H9 (cell line): ENCODE results near the gene SGF29. TPM values are rescaled to one million over a fixed set of nuclear protein-coding genes. Genes with fewer than 3 reads are reported as not detected.
"Not testable (repeated sequence)": the region's sequence is repeated elsewhere in the genome, so short reads cannot be mapped to it uniquely, and the experiment has no call there.

ENCODE experiments used
- DNase-seq: peaks from one replicate; pipeline ENCODE4 v3.0.0-alpha.2; 2017
- H2AFZ ChIP-seq: one replicate; pipeline ENCODE4 v1.6.1; 2013; ENCODE audit warnings: mild to moderate bottlenecking, low read length, control low read depth, moderate library complexity
- H2AK5ac ChIP-seq: 2 replicates; pipeline ENCODE4 v1.6.1; 2013; ENCODE audit warnings: low read length, control low read depth, mixed read lengths; ENCODE audit not compliant: insufficient read length
- H2BK120ac ChIP-seq: one replicate; pipeline ENCODE4 v1.6.1; 2013; ENCODE audit warnings: low read depth, mild to moderate bottlenecking, low read length, control low read depth, inconsistent platforms; ENCODE audit not compliant: poor library complexity, severe bottlenecking
- H2BK12ac ChIP-seq: 2 replicates; pipeline ENCODE4 v1.6.1; 2013; ENCODE audit warnings: low read length, control low read depth, mixed read lengths, low read depth; ENCODE audit not compliant: insufficient read length
- H2BK15ac ChIP-seq: 2 replicates; pipeline ENCODE4 v1.6.1; 2013; ENCODE audit warnings: low read depth, low read length, control low read depth
- H2BK20ac ChIP-seq: one replicate; pipeline ENCODE4 v1.6.1; 2013; ENCODE audit warnings: low read depth, mild to moderate bottlenecking, low read length, control low read depth, inconsistent platforms; ENCODE audit not compliant: poor library complexity, severe bottlenecking
- H2BK5ac ChIP-seq: 2 replicates; pipeline ENCODE4 v1.6.1; 2013; ENCODE audit warnings: low read length, control low read depth, mixed read lengths; ENCODE audit not compliant: insufficient read length
- H3K14ac ChIP-seq: 2 replicates; pipeline ENCODE4 v1.6.1; 2013; ENCODE audit warnings: low read length, control low read depth; ENCODE audit not compliant: insufficient read depth
- H3K18ac ChIP-seq: 2 replicates; pipeline ENCODE4 v1.6.1; 2013; ENCODE audit warnings: low read depth, mild to moderate bottlenecking, mixed read lengths, low read length, control low read depth; ENCODE audit not compliant: insufficient read length
- H3K23ac ChIP-seq: 2 replicates; pipeline ENCODE4 v1.6.1; 2013; ENCODE audit warnings: low read length, control low read depth, mixed read lengths, low read depth; ENCODE audit not compliant: insufficient read length
- H3K23me2 ChIP-seq: 2 replicates; pipeline ENCODE4 v1.6.1; 2013; ENCODE audit warnings: low read depth, mild to moderate bottlenecking, mixed read lengths, low read length, control low read depth; ENCODE audit not compliant: insufficient read length, poor library complexity, severe bottlenecking
- H3K27ac ChIP-seq: 2 replicates; pipeline ENCODE4 v1.5.1; 2013; ENCODE audit warnings: low read length, control low read depth, mixed read lengths, low read depth; ENCODE audit not compliant: insufficient read length
- H3K27me3 ChIP-seq: 2 replicates; pipeline ENCODE4 v1.6.1; 2013; ENCODE audit warnings: low read length, control low read depth, inconsistent platforms; ENCODE audit not compliant: insufficient read depth
- H3K4ac ChIP-seq: 2 replicates; pipeline ENCODE4 v1.6.1; 2013; ENCODE audit warnings: low read depth, mild to moderate bottlenecking, control low read depth, inconsistent platforms, low read length, moderate library complexity
- H3K4me1 ChIP-seq: 2 replicates; pipeline ENCODE4 v1.6.1; 2013; ENCODE audit warnings: low read length, control low read depth, inconsistent platforms; ENCODE audit not compliant: insufficient read depth
- H3K4me2 ChIP-seq: 2 replicates; pipeline ENCODE4 v1.6.1; 2013; ENCODE audit warnings: low read length, control low read depth, mixed read lengths; ENCODE audit not compliant: insufficient read length, insufficient read depth
- H3K56ac ChIP-seq: 2 replicates; pipeline ENCODE4 v1.6.1; 2013; ENCODE audit warnings: low read depth, mild to moderate bottlenecking, mixed read lengths, low read length, control low read depth; ENCODE audit not compliant: insufficient read length
- H3K79me1 ChIP-seq: 2 replicates; pipeline ENCODE4 v1.6.1; 2013; ENCODE audit warnings: low read depth, mild to moderate bottlenecking, moderate library complexity, low read length, control low read depth, inconsistent platforms; ENCODE audit not compliant: insufficient read depth, poor library complexity, severe bottlenecking
- H3K79me2 ChIP-seq: 2 replicates; pipeline ENCODE4 v1.6.1; 2013; ENCODE audit warnings: low read length, control low read depth, inconsistent platforms; ENCODE audit not compliant: insufficient read depth
- H3K9ac ChIP-seq: 2 replicates; pipeline ENCODE4 v1.6.1; 2013; ENCODE audit warnings: low read length, control low read depth, mixed read lengths; ENCODE audit not compliant: insufficient read length; ENCODE audit errors: extremely low read depth
- H3K9me3 ChIP-seq: one replicate; pipeline ENCODE4 v1.6.1; 2013; ENCODE audit warnings: low read depth, low read length, inconsistent platforms; ENCODE audit not compliant: control insufficient read depth
- H3T11ph ChIP-seq: one replicate; pipeline ENCODE4 v1.6.1; 2013; ENCODE audit warnings: mild to moderate bottlenecking, low read length, control low read depth, inconsistent platforms
- H4K20me1 ChIP-seq: one replicate; pipeline ENCODE4 v1.6.1; 2013; ENCODE audit not compliant: control insufficient read depth, insufficient read length, insufficient read depth
- H4K5ac ChIP-seq: 2 replicates; pipeline ENCODE4 v1.6.1; 2013; ENCODE audit warnings: low read depth, mild to moderate bottlenecking, mixed read lengths, low read length, control low read depth; ENCODE audit not compliant: insufficient read length
- H4K8ac ChIP-seq: replicated peaks from 2 replicates; pipeline ENCODE4 v1.6.1; 2013; ENCODE audit warnings: low read length, control low read depth, mixed read lengths, low read depth; ENCODE audit not compliant: insufficient read length
- H4K91ac ChIP-seq: 2 replicates; pipeline ENCODE4 v1.6.1; 2013; ENCODE audit warnings: low read depth, mild to moderate bottlenecking, moderate library complexity, mixed read lengths, low read length, control low read depth; ENCODE audit not compliant: insufficient read length
- H3K27ac Mint-ChIP-seq, 3 experiments: 2 replicates in 2 of 3; 3 replicates in 1 of 3; pipeline ENCODE4 v1.8.0; 2020 to 2021; ENCODE audit warnings: mixed read lengths in 3 of 3, mild to moderate bottlenecking in 1 of 3, moderate library complexity in 1 of 3
- H3K27me3 Mint-ChIP-seq: 2 replicates; pipeline ENCODE4 v1.8.0; 2021; ENCODE audit warnings: low read depth, mild to moderate bottlenecking, moderate library complexity, mixed read lengths
- H3K36me3 Mint-ChIP-seq, 3 experiments: 2 replicates in 2 of 3; 3 replicates in 1 of 3; pipeline ENCODE4 v1.8.0; 2020 to 2021; ENCODE audit warnings: low read depth in 3 of 3, mixed read lengths in 3 of 3; ENCODE audit not compliant: insufficient read depth in 1 of 3
- H3K4me1 Mint-ChIP-seq, 2 experiments: 2 replicates each; pipeline ENCODE4 v1.8.0; 2020; ENCODE audit warnings: mixed read lengths in 2 of 2
- H3K4me3 Mint-ChIP-seq, 2 experiments: 2 replicates in 1 of 2; 3 replicates in 1 of 2; pipeline ENCODE4 v1.8.0; 2020 to 2021; ENCODE audit warnings: mild to moderate bottlenecking in 2 of 2, mixed read lengths in 2 of 2, moderate library complexity in 1 of 2
- H3K9me3 Mint-ChIP-seq, 2 experiments: 2 replicates in 1 of 2; 3 replicates in 1 of 2; pipeline ENCODE4 v1.8.0; 2020; ENCODE audit warnings: mild to moderate bottlenecking in 2 of 2, mixed read lengths in 2 of 2, moderate library complexity in 1 of 2
- CTCF ChIP-seq: fragments of 200-600 bp; sonication (generic); conservative IDR thresholded peaks from 3 replicates; pipeline ENCODE4 v1.8.0; 2021; ENCODE audit warnings: antibody characterized with exemption, mild to moderate bottlenecking
- WGBS: extraction: QIAGEN DNeasy Blood & Tissue Kit; methylation state at CpG from one replicate; pipeline ENCODE4 v1.1.7; 2013; ENCODE audit warnings: missing lambda C conversion rate, low lambda C conversion rate, mixed read lengths; ENCODE audit not compliant: insufficient read length; ENCODE audit errors: extremely low coverage; 5-methylcytosine and 5-hydroxymethylcytosine counted together
- total RNA-seq: library from RNA; stranded (reverse); gene quantifications from 2 replicates; pipeline ENCODE4 v1.2.1, GENCODE V29; 2021

SGF29 gene
- total RNA-seq, 1 experiment from 2014 or later: 24.8 TPM

- Histone ChIP-seq H3K9me3 (no peaks in the 10 kb centered on the region), H3K4ac (no peak overlapping the region), H2BK20ac (no peak overlapping the region), H3K79me2 (no peaks in the 10 kb centered on the region), H3K79me1 (no peaks in the 10 kb centered on the region), H3K27ac (no peak overlapping the region), H3K9ac (no peak overlapping the region), H3K23me2 (no peaks in the 10 kb centered on the region), H4K20me1 (no peaks in the 10 kb centered on the region), H4K91ac (no peak overlapping the region), H4K8ac (no peak overlapping the region), H3K14ac (no peak overlapping the region), H3T11ph (no peak overlapping the region), H2BK120ac (no peak overlapping the region), H2BK5ac (no peak overlapping the region), H3K27me3 (no peaks in the 10 kb centered on the region), H3K4me1 (no peaks in the 10 kb centered on the region; the same call in 1 of the 2 replicates), H4K5ac (no peak overlapping the region), H3K23ac (no peak overlapping the region), H3K18ac (no peak overlapping the region), H2AK5ac (no peak overlapping the region), H3K56ac (no peak overlapping the region), H2BK12ac (no peak overlapping the region), H3K4me2 (no peak overlapping the region), H2AFZ (no peak overlapping the region), H2BK15ac (no peak overlapping the region)
- WGBS: no CpG with 5 or more reads among the region's 7 CpGs
- Mint-ChIP-seq H3K27me3 (no peaks in the 10 kb centered on the region), H3K4me1 (peaks cover 23 to 31% of the 10 kb centered on the region in 2 experiments), H3K4me3 (no peak overlapping the region), H3K9me3 (no peaks in the 10 kb centered on the region), H3K36me3 (no peaks in the 10 kb centered on the region), H3K27ac (no peak overlapping the region)
- no peak for TF ChIP-seq CTCF
- DNase-seq: no peak
Measured at GRCh38 chr16:28621481-28622155, 67.9 kb downstream of the SGF29 start.

GRCh38 chr16:28622532-28623171, 68.9 kb downstream of the SGF29 start:
- not testable (repeated sequence) for H3K9ac ChIP-seq, H3K79me2 ChIP-seq, DNase-seq, H3K14ac ChIP-seq, H3K79me1 ChIP-seq, H3K36me3 Mint-ChIP-seq, H2BK120ac ChIP-seq, H2BK12ac ChIP-seq, H4K8ac ChIP-seq, H3K23ac ChIP-seq, H3K27me3 ChIP-seq, H3K27ac ChIP-seq, H2BK5ac ChIP-seq, H3K4me3 Mint-ChIP-seq, H3K56ac ChIP-seq, H3K4ac ChIP-seq, H3K27me3 Mint-ChIP-seq, H4K20me1 ChIP-seq, H3K9me3 Mint-ChIP-seq, H3K18ac ChIP-seq, H4K91ac ChIP-seq, H3K23me2 ChIP-seq, H3K4me1 ChIP-seq, H2BK20ac ChIP-seq, H3K4me2 ChIP-seq, H2AFZ ChIP-seq, H3K9me3 ChIP-seq, H4K5ac ChIP-seq, H2BK15ac ChIP-seq, H3T11ph ChIP-seq, H2AK5ac ChIP-seq
- WGBS: no CpG with 5 or more reads among the region's 24 CpGs
- Mint-ChIP-seq H3K4me1 (peaks cover 16 to 23% of the 10 kb centered on the region in 2 experiments), H3K27ac (0 out of 7 replicates have a peak overlapping the region, but pooled peaks of 1 of the 3 experiments have one; percentile 44)
